IgD-negative memory B cell (primary cell): Measurements from ENCODE around the gene HTR7. TPM values are rescaled to one million over a fixed set of nuclear protein-coding genes. Genes with fewer than 3 reads are reported as not detected.
A peak's percentile ranks its signal among the peaks of the same experiment; 100 is the strongest.

Source experiments
- H3K27ac Mint-ChIP-seq, 3 donors: one replicate each; pipeline ENCODE4 v1.8.0; 2020 to 2022; ENCODE audit warnings: mild to moderate bottlenecking in 3 of 3, mixed read lengths in 3 of 3, moderate library complexity in 1 of 3
- H3K27me3 Mint-ChIP-seq: one replicate; pipeline ENCODE4 v1.8.0; 2021; ENCODE audit warnings: mixed read lengths
- H3K36me3 Mint-ChIP-seq: one replicate; pipeline ENCODE4 v1.8.0; 2020; ENCODE audit warnings: mild to moderate bottlenecking, mixed read lengths
- H3K4me1 Mint-ChIP-seq, 3 donors: one replicate each; pipeline ENCODE4 v1.8.0; 2020 to 2022; ENCODE audit warnings: mixed read lengths in 3 of 3, mild to moderate bottlenecking in 1 of 3
- H3K4me3 Mint-ChIP-seq, 4 donors: one replicate each; pipeline ENCODE4 v1.8.0; 2020 to 2022; ENCODE audit warnings: mild to moderate bottlenecking in 4 of 4, mixed read lengths in 4 of 4, moderate library complexity in 3 of 4
- H3K9me3 Mint-ChIP-seq, 3 donors: one replicate each; pipeline ENCODE4 v1.8.0; 2020 to 2021; ENCODE audit warnings: mixed read lengths in 3 of 3, mild to moderate bottlenecking in 1 of 3
- polyA plus RNA-seq: library from polyadenylated mRNA; unstranded; fragments of 300-500 nt; fragmentation: Illumina TruSeq; gene quantifications from one replicate; pipeline ENCODE4 v1.2.3, GENCODE V29; 2021

Gene HTR7
- polyA plus RNA-seq, 1 donor from 2014 or later, result not detected

- Mint-ChIP-seq H3K4me1 (peaks cover 13 to 38% (median 24%) of the 10 kb centered on the region in 3 donors), H3K27ac (peak within 1 kb of the TSS; percentile 91 to 93 (median 93)), H3K4me3 (peak within 1 kb of the TSS; percentile 97 to 98 (median 98)), H3K36me3 (no peaks in the 10 kb centered on the region), H3K27me3 (peaks cover 8% of the 10 kb centered on the region), H3K9me3 (peaks cover 0 to 5% (median 4%) of the 10 kb centered on the region in 3 donors)
Observed at GRCh38 chr10:90871766-90872647, 14.2 kb upstream of the HTR7 start, which contains the start of gene RPP30. RPP30 (plus strand) TSS chr10:90871974; CDS start chr10:90871987, 13 bp downstream.

GRCh38 chr10:90871279-90871765 is 13.5 kb upstream of the HTR7 start:
- H3K4me1 Mint-ChIP-seq, result peaks cover 13 to 38% (median 24%) of the 10 kb centered on the region in 3 donors
- H3K9me3 Mint-ChIP-seq, result peaks cover 0 to 5% (median 4%) of the 10 kb centered on the region in 3 donors
- peak overlapping the region; percentile 97 to 98 (median 98) for H3K4me3 Mint-ChIP-seq
- H3K27ac Mint-ChIP-seq, result peak overlapping the region; percentile 91 to 93 (median 93)
- no peaks in the 10 kb centered on the region for H3K36me3 Mint-ChIP-seq
- peaks cover 8% of the 10 kb centered on the region for H3K27me3 Mint-ChIP-seq

- peaks cover 21% of the 10 kb centered on the region for H3K27me3 Mint-ChIP-seq
- no peaks in the 10 kb centered on the region for H3K36me3 Mint-ChIP-seq
Observed at GRCh38 chr10:90866050-90866598, 8.3 kb upstream of the HTR7 start.

GRCh38 chr10:90865401-90865800 is 7.6 kb upstream of the HTR7 start:
- peaks cover 23% of the 10 kb centered on the region for H3K27me3 Mint-ChIP-seq
- H3K27ac Mint-ChIP-seq, result no peak overlapping the region
- H3K4me3 Mint-ChIP-seq, result no peak overlapping the region
- H3K36me3 Mint-ChIP-seq, result no peaks in the 10 kb centered on the region
- H3K4me1 Mint-ChIP-seq, result peaks cover 0 to 2% (median 2%) of the 10 kb centered on the region in 3 donors
- H3K9me3 Mint-ChIP-seq, result peaks cover 0 to 5% (median 4%) of the 10 kb centered on the region in 3 donors

More at GRCh38 chr10:90866050-90866598, 8.3 kb upstream of the HTR7 start:
- no peak overlapping the region for H3K4me3 Mint-ChIP-seq
- peaks cover 3 to 5% (median 4%) of the 10 kb centered on the region in 3 donors for H3K4me1 Mint-ChIP-seq
- H3K27ac Mint-ChIP-seq, result no peak overlapping the region
- H3K9me3 Mint-ChIP-seq, result peaks cover 0 to 5% (median 4%) of the 10 kb centered on the region in 3 donors

- Mint-ChIP-seq H3K9me3 (no peaks in the 10 kb centered on the region), H3K27ac (peak overlapping the region in 1 of 3 donors; percentile 20), H3K36me3 (no peaks in the 10 kb centered on the region), H3K4me1 (peaks cover 0 to 6% (median 6%) of the 10 kb centered on the region in 3 donors), H3K4me3 (no peak overlapping the region), H3K27me3 (peaks cover 25% of the 10 kb centered on the region)
Observed at GRCh38 chr10:90862908-90863514, 5.2 kb upstream of the HTR7 start.

- Mint-ChIP-seq H3K36me3 (no peaks in the 10 kb centered on the region), H3K4me3 (peak overlapping the region in 1 of 4 donors; percentile 16), H3K4me1 (peaks cover 0 to 9% (median 6%) of the 10 kb centered on the region in 3 donors), H3K27ac (no peak overlapping the region), H3K27me3 (peaks cover 29% of the 10 kb centered on the region), H3K9me3 (no peaks in the 10 kb centered on the region)
Observed at GRCh38 chr10:90860790-90861189, 3.0 kb upstream of the HTR7 start.

GRCh38 chr10:90859321-90859751 is 1.5 kb upstream of the HTR7 start:
- Mint-ChIP-seq H3K4me1 (peaks cover 0 to 9% (median 6%) of the 10 kb centered on the region in 3 donors), H3K27me3 (peaks cover 32% of the 10 kb centered on the region), H3K27ac (no peak overlapping the region), H3K9me3 (no peaks in the 10 kb centered on the region), H3K4me3 (peak overlapping the region in 1 of 4 donors; percentile 81), H3K36me3 (no peaks in the 10 kb centered on the region)

GRCh38 chr10:90858461-90858968 is 676 bp upstream of the HTR7 start:
- peak overlapping the region; percentile 19 to 90 (median 86) for H3K27ac Mint-ChIP-seq
- peaks cover 0 to 9% (median 6%) of the 10 kb centered on the region in 3 donors for H3K4me1 Mint-ChIP-seq
- H3K9me3 Mint-ChIP-seq, result no peaks in the 10 kb centered on the region
- H3K36me3 Mint-ChIP-seq, result no peaks in the 10 kb centered on the region
- peak overlapping the region; percentile 81 to 96 (median 90) for H3K4me3 Mint-ChIP-seq
- peaks cover 37% of the 10 kb centered on the region for H3K27me3 Mint-ChIP-seq

GRCh38 chr10:90856964-90857634 is 740 bp downstream of the HTR7 start:
- Mint-ChIP-seq H3K4me1 (peaks cover 0 to 9% (median 6%) of the 10 kb centered on the region in 3 donors), H3K36me3 (no peaks in the 10 kb centered on the region), H3K9me3 (no peaks in the 10 kb centered on the region), H3K27ac (peak overlapping the region in 1 of 3 donors; percentile 81), H3K4me3 (peak overlapping the region; percentile 61 to 95 (median 88)), H3K27me3 (peaks cover 36% of the 10 kb centered on the region)

GRCh38 chr10:90856261-90856660 is 1.6 kb downstream of the HTR7 start:
- Mint-ChIP-seq H3K36me3 (no peaks in the 10 kb centered on the region), H3K4me3 (peak overlapping the region in 3 of 4 donors; percentile 40 to 78 (median 78)), H3K27ac (no peak overlapping the region), H3K27me3 (peaks cover 34% of the 10 kb centered on the region), H3K9me3 (peaks cover 0 to 4% (median 3%) of the 10 kb centered on the region in 3 donors), H3K4me1 (peaks cover 0 to 9% (median 6%) of the 10 kb centered on the region in 3 donors)

- Mint-ChIP-seq H3K9me3 (peaks cover 6 to 14% (median 12%) of the 10 kb centered on the region in 3 donors), H3K4me3 (peak overlapping the region in 1 of 4 donors; percentile 57), H3K4me1 (peaks cover 0 to 6% (median 4%) of the 10 kb centered on the region in 3 donors), H3K27ac (no peak overlapping the region), H3K36me3 (no peaks in the 10 kb centered on the region), H3K27me3 (peaks cover 33% of the 10 kb centered on the region)
Observed at GRCh38 chr10:90855126-90855525, 2.7 kb downstream of the HTR7 start.

- Mint-ChIP-seq H3K4me1 (peaks cover 1 to 4% (median 4%) of the 10 kb centered on the region in 3 donors), H3K27ac (no peak overlapping the region), H3K4me3 (no peak overlapping the region), H3K27me3 (peaks cover 16% of the 10 kb centered on the region), H3K9me3 (peaks cover 6 to 14% (median 12%) of the 10 kb centered on the region in 3 donors), H3K36me3 (no peaks in the 10 kb centered on the region)
Observed at GRCh38 chr10:90849956-90850749, 7.7 kb downstream of the HTR7 start.

- Mint-ChIP-seq H3K36me3 (no peaks in the 10 kb centered on the region), H3K9me3 (peaks cover 6 to 14% (median 12%) of the 10 kb centered on the region in 3 donors), H3K4me3 (no peak overlapping the region), H3K27me3 (peaks cover 12% of the 10 kb centered on the region), H3K4me1 (peaks cover 1 to 6% (median 4%) of the 10 kb centered on the region in 3 donors), H3K27ac (peak overlapping the region in 1 of 3 donors; percentile 20)
Observed at GRCh38 chr10:90847436-90847835, 10.4 kb downstream of the HTR7 start.
